NCI-H1048 (cell line): ENCODE results near the gene CACNA2D3.

Experiments used
- DNase-seq: peaks from one replicate; lab custom pipeline; 2025; lab: John Stamatoyannopoulos, UW

Gene CACNA2D3

GRCh38 chr3:54917862-54918261 lies 795.5 kb downstream of the CACNA2D3 start:
- no peak for DNase-seq

GRCh38 chr3:54918516-54918915 lies 796.2 kb downstream of the CACNA2D3 start:
- DNase-seq: no peak

- no peak for DNase-seq
Measured at GRCh38 chr3:54928046-54928770, 805.9 kb downstream of the CACNA2D3 start, which contains the start of gene LRTM1. Gene LRTM1 (minus strand): TSS chr3:54928059. CDS start chr3:54927911, 148 bp downstream.

DNA sequence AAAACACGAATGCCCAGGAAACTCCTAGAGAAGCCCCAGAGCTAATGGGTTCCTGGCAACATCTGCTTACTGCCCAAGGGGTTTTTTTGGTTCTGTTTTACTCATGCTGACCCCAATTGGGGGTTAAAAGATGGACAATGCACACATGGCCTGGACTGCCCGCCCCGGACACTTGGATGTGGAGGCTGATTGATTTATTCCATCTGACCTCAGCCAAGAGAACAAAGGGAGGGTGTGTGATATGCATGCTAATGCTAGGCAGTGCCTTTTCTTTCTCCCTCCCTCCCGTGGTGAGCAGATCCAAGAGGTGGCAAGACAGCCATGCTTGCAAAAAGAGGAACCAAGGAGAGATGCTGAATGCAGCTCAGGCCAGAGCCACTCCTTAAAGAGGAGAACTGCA lies 808.8 kb downstream of the CACNA2D3 start:
- DNase-seq: no peak

- no peak for DNase-seq
Measured at GRCh38 chr3:54932606-54933005, 810.3 kb downstream of the CACNA2D3 start.

- DNase-seq: no peak
Measured at GRCh38 chr3:54935869-54936268, 813.5 kb downstream of the CACNA2D3 start.

DNA sequence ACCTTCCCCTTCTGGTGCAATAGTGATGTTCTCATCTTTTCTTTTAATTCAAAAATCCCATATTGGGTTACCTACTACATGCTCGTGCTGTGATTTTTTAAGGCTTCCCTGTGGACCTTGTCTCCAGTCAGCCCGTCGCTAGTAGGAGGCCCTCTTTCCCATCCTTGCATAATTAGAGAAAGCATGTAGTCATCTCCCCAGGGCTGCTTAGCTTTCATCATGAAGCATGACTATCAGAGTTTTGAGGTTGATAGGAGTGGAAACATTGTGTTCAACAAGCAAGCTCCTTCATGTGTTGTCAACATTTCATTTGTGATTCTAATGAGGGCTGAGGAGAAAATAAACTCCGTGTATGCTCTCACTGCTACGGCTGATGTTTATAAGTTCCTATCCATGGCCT lies 814.2 kb downstream of the CACNA2D3 start:
- no peak for DNase-seq

DNA sequence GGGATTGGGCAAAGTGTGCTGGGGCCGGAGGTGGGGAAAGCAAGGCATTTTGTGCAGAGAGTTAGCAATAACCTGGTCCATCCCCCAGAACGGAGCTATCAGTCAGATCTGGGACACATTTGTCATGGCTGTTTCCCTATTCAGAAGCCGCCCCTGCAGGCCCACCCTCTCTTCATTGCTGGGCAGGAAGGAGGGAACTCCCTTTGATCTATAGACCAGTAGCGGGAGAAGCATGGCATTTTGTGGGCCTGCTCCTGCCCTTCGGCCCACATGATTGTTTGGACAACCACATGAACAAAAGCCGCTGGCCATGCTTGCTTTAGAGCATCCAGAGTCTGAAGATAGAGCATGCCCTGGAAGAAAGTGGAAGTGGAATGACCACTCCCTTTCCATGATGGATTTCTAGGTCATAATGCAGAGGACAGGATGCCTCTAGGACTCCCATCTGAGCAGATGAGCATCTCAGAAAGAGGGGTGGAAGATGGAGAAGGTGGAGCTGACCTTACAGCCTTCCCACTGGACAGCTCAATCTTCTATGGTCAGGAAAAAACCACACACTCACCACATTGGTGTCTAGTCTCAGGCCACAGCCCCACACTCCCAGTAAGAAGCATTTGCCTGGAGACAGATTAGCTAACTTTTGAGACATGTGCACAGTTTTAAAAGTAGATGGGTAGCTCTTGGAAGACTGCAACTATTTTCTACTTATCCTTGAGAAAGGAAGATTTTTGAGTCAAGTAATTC lies 817.4 kb downstream of the CACNA2D3 start:
- DNase-seq: no peak

GRCh38 chr3:54940971-54941370 lies 818.6 kb downstream of the CACNA2D3 start:
- no peak for DNase-seq

- no peak for DNase-seq
Measured at GRCh38 chr3:54941690-54942362, 819.5 kb downstream of the CACNA2D3 start.

DNA sequence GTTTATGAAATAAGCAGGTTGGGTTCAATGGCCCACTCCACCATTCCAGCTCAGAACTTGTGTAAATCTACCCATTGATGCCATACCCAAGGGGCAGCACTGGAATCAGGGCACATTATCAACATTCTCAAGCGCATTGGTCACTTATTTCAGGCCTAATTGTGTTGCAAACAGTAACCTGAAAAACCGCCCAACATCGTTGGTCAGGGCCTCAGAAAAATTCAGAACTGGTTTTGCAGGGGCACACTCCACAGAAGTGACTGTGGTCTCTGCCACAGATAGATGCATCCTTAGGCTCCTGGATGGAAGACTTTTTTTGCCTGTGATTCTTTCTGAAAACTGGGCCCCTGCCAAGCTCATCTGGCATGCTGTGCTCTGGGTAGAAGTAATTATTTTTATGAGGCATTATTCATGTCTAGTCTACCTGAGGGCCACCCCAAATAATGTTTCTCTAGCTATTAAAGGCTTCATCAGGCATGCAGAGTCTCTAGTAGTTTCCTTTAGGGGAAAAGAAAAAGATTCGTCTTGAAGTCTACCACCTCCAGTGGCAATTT lies 827.2 kb downstream of the CACNA2D3 start:
- DNase-seq: no peak

- DNase-seq: no peak
Measured at GRCh38 chr3:54950391-54951003, 828.1 kb downstream of the CACNA2D3 start.

DNA sequence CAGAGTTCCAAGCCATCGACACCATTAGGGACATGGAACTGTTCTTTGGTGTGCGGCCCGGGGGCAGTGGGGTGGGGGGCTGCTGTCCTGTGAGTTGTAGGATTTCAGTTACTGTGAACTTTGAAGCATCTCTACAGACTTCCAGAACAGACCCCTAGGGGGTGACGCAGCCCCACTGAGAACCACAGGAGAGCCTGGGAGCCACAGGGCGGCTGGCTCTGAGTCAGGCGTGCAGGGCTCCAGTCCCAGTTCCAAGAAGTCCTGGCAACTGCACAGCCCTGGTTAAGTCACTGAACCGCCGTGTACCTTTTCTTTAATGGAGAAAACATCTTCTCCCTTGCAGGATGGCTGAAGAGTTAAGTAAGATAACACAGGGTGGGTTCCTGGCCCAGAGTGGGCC lies 829.1 kb downstream of the CACNA2D3 start:
- DNase-seq: no peak

- DNase-seq: no peak
Measured at GRCh38 chr3:54954022-54954421, 831.7 kb downstream of the CACNA2D3 start.

DNA sequence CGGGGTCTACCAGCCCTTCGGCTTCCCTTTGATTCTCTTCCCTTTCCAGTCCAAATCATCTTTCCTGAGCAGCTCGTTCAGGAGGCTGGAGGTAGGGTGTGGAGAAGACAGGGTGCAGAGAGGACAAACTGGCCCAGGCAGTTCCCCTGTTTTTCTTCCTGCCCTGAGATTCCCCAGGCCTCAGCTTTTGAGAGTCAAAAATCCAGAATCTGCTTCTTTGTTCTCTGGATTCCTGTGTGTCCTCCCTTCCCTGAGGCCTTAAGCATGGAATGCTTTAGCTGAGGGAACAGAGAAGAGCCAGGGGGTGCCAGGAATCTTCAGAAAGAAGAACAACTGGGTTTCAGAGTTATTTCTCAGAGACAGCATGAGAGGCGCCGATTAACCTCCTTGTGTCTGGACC lies 832.2 kb downstream of the CACNA2D3 start:
- DNase-seq: no peak

GRCh38 chr3:54955496-54955895 lies 833.1 kb downstream of the CACNA2D3 start:
- no peak for DNase-seq

- DNase-seq: no peak
Measured at GRCh38 chr3:54955941-54956340, 833.6 kb downstream of the CACNA2D3 start.

DNA sequence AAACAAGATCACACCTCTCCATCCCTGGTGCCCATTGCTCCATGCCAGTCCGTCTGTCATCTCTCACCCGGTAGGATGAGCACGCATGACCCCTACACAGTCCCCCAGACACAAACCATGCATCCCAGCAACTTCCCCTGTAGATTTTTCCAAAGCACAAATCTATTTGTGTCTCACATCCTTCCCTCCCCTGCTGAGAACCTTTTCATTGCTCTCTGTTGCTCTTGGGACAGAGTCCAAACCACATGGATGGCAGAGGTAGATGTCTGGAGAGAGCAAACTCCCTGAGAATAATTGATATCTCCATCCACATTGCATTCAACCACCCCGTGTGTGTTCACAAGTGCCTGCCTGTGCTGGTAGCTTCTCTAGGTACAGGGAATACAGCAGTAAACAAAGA lies 835.4 kb downstream of the CACNA2D3 start:
- no peak for DNase-seq

- no peak for DNase-seq
Measured at GRCh38 chr3:54960082-54960481, 837.7 kb downstream of the CACNA2D3 start.

GRCh38 chr3:54960701-54961100 lies 838.3 kb downstream of the CACNA2D3 start:
- no peak for DNase-seq

- no peak for DNase-seq
Measured at GRCh38 chr3:54962200-54962599, 839.8 kb downstream of the CACNA2D3 start.

DNA sequence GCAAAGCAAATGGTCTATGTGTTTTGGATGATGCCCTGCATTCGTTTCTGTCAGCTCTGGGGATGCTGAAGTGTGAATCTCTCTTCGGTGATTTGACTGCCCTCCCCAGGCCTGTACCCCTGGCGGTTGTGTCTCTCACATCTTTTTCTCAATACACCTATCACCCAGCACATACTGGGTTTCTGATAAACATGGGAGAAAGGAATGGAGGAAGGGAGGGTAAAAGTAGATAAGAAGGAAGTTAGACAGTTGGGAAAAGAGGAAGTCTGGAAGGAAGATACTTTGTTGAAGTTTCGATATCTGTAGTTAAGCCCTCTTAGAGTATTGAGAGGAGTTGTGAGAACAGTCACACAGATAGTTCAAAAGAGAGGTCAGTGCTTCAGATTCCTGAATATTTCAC lies 841.3 kb downstream of the CACNA2D3 start:
- no peak for DNase-seq
